Parathyroid adenoma (tissue), 2 donors: ENCODE measurements around the gene LARGE1.

Source experiments
- H2AFZ ChIP-seq: fragments of 300-600 bp; sonication (generic); one replicate; pipeline ENCODE4 v1.7.0; 2017; ENCODE audit warnings: antibody characterized with exemption, mild to moderate bottlenecking
- H3K27ac ChIP-seq: fragments of 300-600 bp; sonication (generic); one replicate; pipeline ENCODE4 v1.7.0; 2017
- H3K27me3 ChIP-seq: fragments of 300-600 bp; sonication (generic); one replicate; pipeline ENCODE4 v1.7.0; 2017; ENCODE audit warnings: low read length; ENCODE audit not compliant: control insufficient read depth, insufficient read depth
- H3K36me3 ChIP-seq: fragments of 300-600 bp; sonication (generic); one replicate; pipeline ENCODE4 v1.7.0; 2017; ENCODE audit warnings: low read length; ENCODE audit not compliant: control insufficient read depth, insufficient read depth
- H3K4me1 ChIP-seq: fragments of 300-600 bp; sonication (generic); one replicate; pipeline ENCODE4 v1.7.0; 2017; ENCODE audit warnings: control low read depth
- H3K4me2 ChIP-seq: fragments of 300-600 bp; sonication (generic); one replicate; pipeline ENCODE4 v1.7.0; 2017; ENCODE audit warnings: low read length
- H3K4me3 ChIP-seq: fragments of 300-600 bp; sonication (generic); one replicate; pipeline ENCODE4 v1.7.0; 2017; ENCODE audit warnings: low read depth, low read length
- H3K79me2 ChIP-seq: fragments of 300-600 bp; sonication (generic); one replicate; pipeline ENCODE4 v1.7.0; 2017; ENCODE audit warnings: control low read depth
- H3K9ac ChIP-seq: fragments of 300-600 bp; sonication (generic); one replicate; pipeline ENCODE4 v1.7.0; 2017; ENCODE audit warnings: mild to moderate bottlenecking
- H3K9me3 ChIP-seq: fragments of 300-600 bp; sonication (generic); one replicate; pipeline ENCODE4 v1.7.0; 2017; ENCODE audit warnings: low read length; ENCODE audit not compliant: control insufficient read depth
- CTCF ChIP-seq: fragments of 300-600 bp; sonication (generic); IDR thresholded peaks from one replicate; pipeline ENCODE4 v1.7.0; 2017; ENCODE audit warnings: antibody characterized with exemption, mild to moderate bottlenecking
- donor health status: primary hyperparathyroidism.

Gene LARGE1

GRCh38 chr22:33837826-33838225 lies 82.5 kb downstream of the LARGE1 start:
- TF ChIP-seq CTCF: no peak
- H3K4me3 ChIP-seq: no peak overlapping the region
- H3K36me3 ChIP-seq: no peaks in the 10 kb centered on the region
- H3K27me3 ChIP-seq: no peaks in the 10 kb centered on the region
- H3K4me2 ChIP-seq: no peak overlapping the region
- H3K9ac ChIP-seq: no peak overlapping the region
- H3K27ac ChIP-seq: no peak overlapping the region
- no peaks in the 10 kb centered on the region for H3K79me2 ChIP-seq
- no peak overlapping the region for H2AFZ ChIP-seq
- no peaks in the 10 kb centered on the region for H3K4me1 ChIP-seq
- no peaks in the 10 kb centered on the region for H3K9me3 ChIP-seq

- H3K36me3 ChIP-seq: no peaks in the 10 kb centered on the region
- no peaks in the 10 kb centered on the region for H3K4me1 ChIP-seq
- no peak overlapping the region for H3K4me3 ChIP-seq
- H3K27me3 ChIP-seq: no peaks in the 10 kb centered on the region
- no peaks in the 10 kb centered on the region for H3K79me2 ChIP-seq
- no peak overlapping the region for H3K4me2 ChIP-seq
- no peaks in the 10 kb centered on the region for H3K9me3 ChIP-seq
- H3K9ac ChIP-seq: no peak overlapping the region
- H3K27ac ChIP-seq: no peak overlapping the region
- no peak for TF ChIP-seq CTCF
- no peak overlapping the region for H2AFZ ChIP-seq
These were observed 85.0 kb downstream of the LARGE1 start for GRCh38 chr22:33835265-33835664.

GRCh38 chr22:33832558-33833151 lies 87.6 kb downstream of the LARGE1 start:
- no peak for TF ChIP-seq CTCF
- peaks cover 2% of the 10 kb centered on the region for H3K79me2 ChIP-seq
- H3K9ac ChIP-seq: no peak overlapping the region
- H3K27ac ChIP-seq: no peak overlapping the region
- H3K4me3 ChIP-seq: no peak overlapping the region
- no peaks in the 10 kb centered on the region for H3K9me3 ChIP-seq
- no peaks in the 10 kb centered on the region for H3K4me1 ChIP-seq
- no peak overlapping the region for H2AFZ ChIP-seq
- H3K4me2 ChIP-seq: no peak overlapping the region
- H3K36me3 ChIP-seq: no peaks in the 10 kb centered on the region
- no peaks in the 10 kb centered on the region for H3K27me3 ChIP-seq

GRCh38 chr22:33831651-33832050 lies 88.6 kb downstream of the LARGE1 start:
- H3K4me2 ChIP-seq: no peak overlapping the region
- H3K9ac ChIP-seq: no peak overlapping the region
- peaks cover 2% of the 10 kb centered on the region for H3K79me2 ChIP-seq
- H3K27me3 ChIP-seq: no peaks in the 10 kb centered on the region
- no peak overlapping the region for H3K4me3 ChIP-seq
- no peak overlapping the region for H2AFZ ChIP-seq
- H3K27ac ChIP-seq: no peak overlapping the region
- no peaks in the 10 kb centered on the region for H3K9me3 ChIP-seq
- TF ChIP-seq CTCF: no peak
- H3K4me1 ChIP-seq: no peaks in the 10 kb centered on the region
- no peaks in the 10 kb centered on the region for H3K36me3 ChIP-seq

GRCh38 chr22:33831207-33831606 lies 89.1 kb downstream of the LARGE1 start:
- Histone ChIP-seq H3K4me2 (no peak overlapping the region), H3K27ac (no peak overlapping the region), H2AFZ (no peak overlapping the region), H3K36me3 (no peaks in the 10 kb centered on the region), H3K4me1 (no peaks in the 10 kb centered on the region), H3K79me2 (peaks cover 2% of the 10 kb centered on the region), H3K9ac (no peak overlapping the region), H3K27me3 (no peaks in the 10 kb centered on the region), H3K9me3 (no peaks in the 10 kb centered on the region), H3K4me3 (no peak overlapping the region)
- TF ChIP-seq CTCF: no peak
